ENCODE results near the gene CCDC13.

CCDC13 gene

DNA sequence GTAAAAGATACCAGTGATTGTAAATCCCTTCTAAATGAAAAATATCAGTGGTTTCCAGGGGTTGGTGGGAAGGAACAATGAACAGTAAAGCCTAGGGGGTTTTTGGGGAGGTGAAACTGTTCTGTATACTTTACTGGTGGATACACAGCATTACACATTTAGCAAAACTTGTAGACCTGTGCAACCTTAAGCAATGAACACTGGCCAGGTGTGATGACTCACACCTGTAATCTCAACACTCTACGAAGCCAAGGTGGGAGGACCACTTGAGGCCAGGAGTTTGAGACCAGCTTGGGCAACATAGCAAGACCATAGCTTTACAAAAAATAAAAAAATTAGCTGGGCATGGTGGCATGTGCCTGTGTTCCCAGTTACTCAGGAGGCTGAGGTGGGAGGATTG lies 1.8 kb downstream of the CCDC13 start:
- H3K4me3 Mint-ChIP-seq, result no peak overlapping the region
- ATAC-seq (no peak), DNase-seq (no peak)
- no peak overlapping the region for H3K27ac Mint-ChIP-seq
- no peaks in the 10 kb centered on the region for H3K27me3 Mint-ChIP-seq
- H3K9me3 Mint-ChIP-seq, result peaks cover 0 to 5% of the 10 kb centered on the region in 2 donors
- H3K4me1 Mint-ChIP-seq, result peaks cover 19% of the 10 kb centered on the region

DNA sequence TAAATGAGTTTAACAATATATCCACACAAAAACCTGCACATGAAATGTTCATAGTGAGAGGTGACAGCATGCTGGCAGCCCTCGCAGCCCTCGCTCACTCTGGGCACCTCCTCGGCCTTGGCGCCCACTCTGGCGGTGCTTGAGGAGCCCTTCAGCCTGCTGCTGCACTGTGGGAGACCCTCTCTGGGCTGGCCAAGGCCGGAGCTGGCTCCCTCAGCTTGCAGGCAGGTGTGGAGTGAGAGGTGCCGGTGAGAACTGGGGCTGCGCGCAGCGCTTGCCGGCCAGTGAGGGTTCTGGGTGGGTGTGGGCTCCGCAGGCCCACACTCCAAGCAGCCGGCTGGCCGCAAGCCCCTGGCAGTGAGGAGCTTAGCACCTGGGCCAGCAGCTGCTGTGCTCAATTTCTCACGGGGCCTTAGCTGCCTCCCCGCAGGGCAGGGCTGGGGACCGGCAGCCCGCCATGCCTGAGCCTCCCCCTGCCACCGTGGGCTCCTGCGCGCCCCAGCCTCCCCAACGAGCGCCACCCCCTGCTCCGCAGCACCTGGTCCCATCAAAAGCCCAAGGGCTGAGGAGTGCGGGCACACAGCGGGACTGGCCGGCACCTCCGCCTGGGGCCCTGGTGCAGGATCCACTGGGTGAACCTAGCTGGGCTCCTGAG lies 3.4 kb downstream of the CCDC13 start:
- H3K4me1 Mint-ChIP-seq, result peaks cover 19% of the 10 kb centered on the region
- ATAC-seq, result no peak
- H3K4me3 Mint-ChIP-seq, result no peak overlapping the region
- H3K27me3 Mint-ChIP-seq, result no peaks in the 10 kb centered on the region
- H3K9me3 Mint-ChIP-seq, result peaks cover 0 to 5% of the 10 kb centered on the region in 2 donors
- H3K27ac Mint-ChIP-seq, result no peak overlapping the region
- no peak for DNase-seq

GRCh38 chr3:42764561-42765295 lies 8.3 kb downstream of the CCDC13 start:
- no peaks in the 10 kb centered on the region for H3K9me3 Mint-ChIP-seq
- H3K27ac Mint-ChIP-seq, result no peak overlapping the region
- DNase-seq (no peak), ATAC-seq (no peak)
- H3K4me3 Mint-ChIP-seq, result no peak overlapping the region
- H3K27me3 Mint-ChIP-seq, result no peaks in the 10 kb centered on the region
- no peaks in the 10 kb centered on the region for H3K4me1 Mint-ChIP-seq

- no peaks in the 10 kb centered on the region for H3K4me1 Mint-ChIP-seq
- H3K27me3 Mint-ChIP-seq, result no peaks in the 10 kb centered on the region
- no peak overlapping the region for H3K27ac Mint-ChIP-seq
- no peaks in the 10 kb centered on the region for H3K9me3 Mint-ChIP-seq
- DNase-seq (no peak), ATAC-seq (no peak)
- no peak overlapping the region for H3K4me3 Mint-ChIP-seq
Observed at GRCh38 chr3:42764115-42764514, 8.9 kb downstream of the CCDC13 start.

DNA sequence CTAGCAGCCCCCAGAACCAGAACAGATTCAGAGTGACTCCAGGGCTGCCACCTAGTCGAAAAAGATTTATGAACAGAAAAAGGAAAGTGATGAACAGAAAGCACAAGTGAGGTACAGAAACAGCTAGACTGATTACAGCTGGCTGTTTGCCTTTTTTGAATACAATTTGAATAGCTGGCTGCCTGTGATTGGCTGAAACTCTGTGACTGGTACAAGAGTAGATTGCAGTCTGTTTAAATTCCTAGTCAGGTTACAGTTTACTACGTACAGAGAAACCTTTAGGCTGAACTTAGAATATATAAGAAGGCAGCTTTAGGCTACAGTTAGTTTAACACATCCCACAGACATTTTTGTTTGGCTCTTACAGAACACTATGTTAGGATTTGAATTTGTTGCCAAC lies 10.0 kb downstream of the CCDC13 start:
- Mint-ChIP-seq H3K4me1 (no peaks in the 10 kb centered on the region), H3K27ac (no peak overlapping the region), H3K4me3 (no peak overlapping the region), H3K27me3 (peaks cover 5% of the 10 kb centered on the region), H3K9me3 (no peaks in the 10 kb centered on the region)
- no peak for ATAC-seq
- DNase-seq, result no peak

DNA sequence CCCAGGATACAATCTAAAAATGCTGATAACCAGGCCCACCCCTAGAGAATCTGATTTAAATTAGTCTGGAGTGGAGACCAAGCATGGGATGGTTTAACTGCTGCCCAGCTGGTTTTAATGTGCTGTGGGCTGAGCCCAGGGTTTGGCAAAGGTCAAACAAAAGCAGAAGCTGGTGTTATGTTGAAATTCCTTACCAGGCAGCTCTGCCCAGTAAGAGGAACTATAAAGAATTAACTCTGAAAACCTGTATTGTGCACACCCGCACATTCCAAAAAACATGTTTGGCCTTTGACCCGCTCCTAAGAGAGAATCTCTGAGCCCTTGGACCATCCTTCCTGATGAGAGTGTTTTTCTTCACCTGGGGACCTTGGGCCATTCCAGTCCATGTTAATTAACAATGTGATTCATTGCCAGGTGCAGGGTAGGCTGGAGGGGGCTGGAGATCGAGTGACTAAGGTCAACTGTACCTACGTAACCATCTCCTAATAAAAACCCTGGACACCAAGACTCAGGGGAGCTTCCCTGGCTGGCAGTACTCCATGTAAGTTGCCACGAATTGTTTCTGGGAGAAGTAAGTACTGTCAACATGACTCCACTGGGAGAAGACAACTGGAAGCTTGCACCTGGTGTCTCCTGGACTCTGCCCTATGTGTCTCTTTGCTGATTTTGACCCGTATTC lies 10.9 kb downstream of the CCDC13 start:
- Mint-ChIP-seq H3K27me3 (peaks cover 6% of the 10 kb centered on the region), H3K4me1 (no peaks in the 10 kb centered on the region), H3K27ac (no peak overlapping the region), H3K4me3 (no peak overlapping the region), H3K9me3 (no peaks in the 10 kb centered on the region)
- ATAC-seq (no peak), DNase-seq (no peak)

GRCh38 chr3:42758126-42758525 lies 14.9 kb downstream of the CCDC13 start:
- no peaks in the 10 kb centered on the region for H3K9me3 Mint-ChIP-seq
- no peak overlapping the region for H3K27ac Mint-ChIP-seq
- H3K27me3 Mint-ChIP-seq, result peaks cover 13% of the 10 kb centered on the region
- H3K4me1 Mint-ChIP-seq, result no peaks in the 10 kb centered on the region
- H3K4me3 Mint-ChIP-seq, result no peak overlapping the region
- no peak for ATAC-seq
- DNase-seq, result no peak

- DNase-seq, result no peak
- H3K4me3 Mint-ChIP-seq, result no peak overlapping the region
- H3K4me1 Mint-ChIP-seq, result no peaks in the 10 kb centered on the region
- no peak for ATAC-seq
- peaks cover 13% of the 10 kb centered on the region for H3K27me3 Mint-ChIP-seq
- H3K27ac Mint-ChIP-seq, result peak overlapping the region in 1 of 2 donors; percentile 30
- no peaks in the 10 kb centered on the region for H3K9me3 Mint-ChIP-seq
Observed at GRCh38 chr3:42756681-42757213, 16.3 kb downstream of the CCDC13 start.

- Mint-ChIP-seq H3K4me1 (no peaks in the 10 kb centered on the region), H3K9me3 (no peaks in the 10 kb centered on the region), H3K4me3 (no peak overlapping the region), H3K27ac (no peak overlapping the region), H3K27me3 (peaks cover 13% of the 10 kb centered on the region)
- peak; percentile 54 for ATAC-seq
- DNase-seq, result no peak
Observed at GRCh38 chr3:42755681-42756578, 17.1 kb downstream of the CCDC13 start.

DNA sequence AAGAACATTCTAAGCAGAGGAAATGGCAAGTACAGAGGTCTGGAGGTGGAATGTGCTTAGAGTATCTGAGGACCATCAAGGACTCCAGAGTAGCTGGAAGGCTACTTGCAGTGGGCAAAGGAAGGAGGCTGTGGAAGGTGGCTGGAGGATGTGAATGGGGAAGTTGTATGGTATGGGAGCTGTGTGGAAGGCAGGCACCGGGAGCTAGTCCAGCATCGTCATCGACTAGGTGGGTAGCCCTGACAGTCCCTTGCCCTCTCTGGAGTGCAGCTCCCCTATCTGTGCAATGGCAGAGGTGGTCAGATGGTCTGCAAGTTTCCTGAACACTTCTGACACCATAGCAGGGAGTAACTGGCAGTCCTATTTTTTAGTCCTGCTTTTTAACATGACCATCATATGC lies 19.3 kb downstream of the CCDC13 start:
- Mint-ChIP-seq H3K27ac (no peak overlapping the region), H3K9me3 (no peaks in the 10 kb centered on the region), H3K4me1 (no peaks in the 10 kb centered on the region), H3K4me3 (no peak overlapping the region), H3K27me3 (peaks cover 13% of the 10 kb centered on the region)
- DNase-seq (no peak), ATAC-seq (no peak)

DNA sequence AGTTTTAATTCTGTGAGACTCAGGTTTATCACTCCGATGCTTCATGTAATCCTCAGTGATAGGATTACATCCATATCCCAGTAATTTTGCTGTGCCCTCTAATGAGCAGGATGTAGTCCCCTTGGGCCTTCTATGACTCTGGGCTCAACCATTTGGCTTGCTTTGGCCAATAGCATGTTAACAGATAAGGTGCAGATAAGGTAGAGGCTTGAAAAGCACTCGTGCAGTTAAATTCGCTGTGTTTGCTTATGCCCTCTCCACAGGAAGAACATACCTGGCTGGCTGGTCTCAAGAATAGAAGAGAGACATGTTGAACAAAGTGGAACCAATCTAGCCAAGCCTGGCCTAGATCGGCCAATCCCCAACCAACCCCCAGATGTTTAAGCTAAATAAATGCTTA lies 20.1 kb downstream of the CCDC13 start:
- ATAC-seq, result no peak
- Mint-ChIP-seq H3K9me3 (no peaks in the 10 kb centered on the region), H3K4me1 (peaks cover 6% of the 10 kb centered on the region), H3K27ac (no peak overlapping the region), H3K27me3 (peaks cover 7% of the 10 kb centered on the region), H3K4me3 (no peak overlapping the region)
- no peak for DNase-seq

- Mint-ChIP-seq H3K4me3 (no peak overlapping the region), H3K27me3 (peaks cover 6% of the 10 kb centered on the region), H3K9me3 (no peaks in the 10 kb centered on the region), H3K27ac (no peak overlapping the region), H3K4me1 (peaks cover 11% of the 10 kb centered on the region)
- ATAC-seq (no peak), DNase-seq (no peak)
Observed at GRCh38 chr3:42752441-42752840, 20.6 kb downstream of the CCDC13 start.

- H3K27me3 Mint-ChIP-seq, result peaks cover 6% of the 10 kb centered on the region
- H3K9me3 Mint-ChIP-seq, result no peaks in the 10 kb centered on the region
- H3K4me3 Mint-ChIP-seq, result no peak overlapping the region
- DNase-seq (no peak), ATAC-seq (no peak)
- H3K4me1 Mint-ChIP-seq, result peaks cover 12% of the 10 kb centered on the region
- H3K27ac Mint-ChIP-seq, result no peak overlapping the region
Observed at GRCh38 chr3:42751609-42752008, 21.4 kb downstream of the CCDC13 start.

DNA sequence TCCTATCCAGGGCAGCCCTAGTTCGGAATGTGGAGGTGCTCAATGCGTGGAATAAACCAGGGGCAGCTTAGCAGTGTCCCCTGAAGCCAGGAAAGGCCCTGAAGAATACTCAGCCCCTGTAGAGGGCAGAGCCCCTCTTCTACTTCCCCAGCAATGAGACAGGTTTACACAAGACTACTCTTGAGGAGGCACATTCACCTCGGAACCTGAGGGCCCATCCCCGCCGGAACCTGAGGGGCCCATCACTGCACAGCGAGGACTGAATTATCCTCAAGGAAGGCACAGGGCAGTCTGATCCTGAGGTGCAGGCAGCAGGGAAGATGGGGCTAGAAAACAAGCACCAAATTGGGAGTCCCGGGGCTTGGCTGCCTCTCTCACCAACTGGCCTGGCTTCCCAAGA lies 22.2 kb downstream of the CCDC13 start:
- Mint-ChIP-seq H3K4me1 (peaks cover 12% of the 10 kb centered on the region), H3K9me3 (no peaks in the 10 kb centered on the region), H3K27ac (no peak overlapping the region), H3K27me3 (peaks cover 6% of the 10 kb centered on the region), H3K4me3 (no peak overlapping the region)
- peak in 1 of 2 donors; percentile 3 for DNase-seq
- no peak for ATAC-seq

GRCh38 chr3:42749753-42750231 lies 23.3 kb downstream of the CCDC13 start:
- Mint-ChIP-seq H3K4me1 (peaks cover 12% of the 10 kb centered on the region), H3K4me3 (no peak overlapping the region), H3K27me3 (peaks cover 6% of the 10 kb centered on the region), H3K27ac (no peak overlapping the region), H3K9me3 (no peaks in the 10 kb centered on the region)
- ATAC-seq (no peak), DNase-seq (peak in 1 of 2 donors; percentile 4)
